ENCODE results near the gene PCNX3. TPM values are rescaled to one million over a fixed set of nuclear protein-coding genes. Genes with fewer than 3 reads are reported as not detected.

The PCNX3 gene
- total RNA-seq, 3 donors from 2014 or later = 42.5 to 53.4 (median 47.5) TPM

- no peak overlapping the region for H3K4me3 ChIP-seq
- no peak for ATAC-seq
- TF ChIP-seq, protein P1, sequence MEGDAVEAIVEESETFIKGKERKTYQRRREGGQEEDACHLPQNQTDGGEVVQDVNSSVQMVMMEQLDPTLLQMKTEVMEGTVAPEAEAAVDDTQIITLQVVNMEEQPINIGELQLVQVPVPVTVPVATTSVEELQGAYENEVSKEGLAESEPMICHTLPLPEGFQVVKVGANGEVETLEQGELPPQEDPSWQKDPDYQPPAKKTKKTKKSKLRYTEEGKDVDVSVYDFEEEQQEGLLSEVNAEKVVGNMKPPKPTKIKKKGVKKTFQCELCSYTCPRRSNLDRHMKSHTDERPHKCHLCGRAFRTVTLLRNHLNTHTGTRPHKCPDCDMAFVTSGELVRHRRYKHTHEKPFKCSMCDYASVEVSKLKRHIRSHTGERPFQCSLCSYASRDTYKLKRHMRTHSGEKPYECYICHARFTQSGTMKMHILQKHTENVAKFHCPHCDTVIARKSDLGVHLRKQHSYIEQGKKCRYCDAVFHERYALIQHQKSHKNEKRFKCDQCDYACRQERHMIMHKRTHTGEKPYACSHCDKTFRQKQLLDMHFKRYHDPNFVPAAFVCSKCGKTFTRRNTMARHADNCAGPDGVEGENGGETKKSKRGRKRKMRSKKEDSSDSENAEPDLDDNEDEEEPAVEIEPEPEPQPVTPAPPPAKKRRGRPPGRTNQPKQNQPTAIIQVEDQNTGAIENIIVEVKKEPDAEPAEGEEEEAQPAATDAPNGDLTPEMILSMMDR (IDR thresholded peaks at IDR 0.05) = no peak
- H3K36me3 ChIP-seq (ENCODE audit: low read depth) = peaks cover 9% of the 10 kb centered on the region
- H3K9me3 ChIP-seq = no peaks in the 10 kb centered on the region
- peaks cover 31% of the 10 kb centered on the region for H3K4me1 ChIP-seq (ENCODE audit: low read depth)
- intact Hi-C loops (cut with DNase I, micrococcal nuclease) = no loop called here
- no peak for DNase-seq
These were observed 3.6 kb upstream of the PCNX3 start for GRCh38 chr11:65611758-65612603.

DNA sequence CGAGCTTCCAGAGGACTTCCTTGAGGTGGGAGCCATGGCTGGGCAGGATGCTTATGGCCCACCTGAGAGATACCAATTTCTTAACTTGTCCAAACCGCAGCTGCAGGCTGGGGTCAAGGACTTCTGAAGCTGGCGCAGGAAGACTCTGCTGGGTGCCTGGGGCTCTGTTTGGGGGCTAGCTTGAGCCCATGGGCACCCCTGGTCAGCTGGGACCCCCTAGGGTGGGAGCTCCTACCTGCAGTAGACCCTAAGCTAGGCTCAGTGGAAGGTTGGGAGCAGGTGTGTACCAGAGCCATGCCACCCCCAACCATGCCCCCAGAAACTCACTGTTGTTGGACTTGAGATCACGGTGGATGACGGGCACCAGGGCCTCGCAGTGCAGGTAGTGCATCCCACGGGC lies 2.9 kb upstream of the PCNX3 start:
- no peak for DNase-seq
- H3K4me3 ChIP-seq = no peak overlapping the region
- H3K9me3 ChIP-seq = no peaks in the 10 kb centered on the region
- H3K4me1 ChIP-seq (ENCODE audit: low read depth) = peaks cover 34% of the 10 kb centered on the region
- TF ChIP-seq, protein P1 (IDR thresholded peaks at IDR 0.05) = no peak
- intact Hi-C loops (cut with DNase I, micrococcal nuclease) = no loop called here
- ATAC-seq = no peak
- H3K36me3 ChIP-seq (ENCODE audit: low read depth) = peaks cover 9% of the 10 kb centered on the region

- TF ChIP-seq, protein P1 (IDR thresholded peaks at IDR 0.05) = no peak
- peaks cover 9% of the 10 kb centered on the region for H3K36me3 ChIP-seq (ENCODE audit: low read depth)
- peaks cover 33% of the 10 kb centered on the region for H3K4me1 ChIP-seq (ENCODE audit: low read depth)
- intact Hi-C loops (cut with DNase I, micrococcal nuclease) = no loop called here
- H3K4me3 ChIP-seq = peak overlapping the region; percentile 69
- DNase-seq = peak; percentile 41 to 72 (median 63)
- H3K9me3 ChIP-seq = no peaks in the 10 kb centered on the region
- no peak for ATAC-seq
These were observed 2.3 kb upstream of the PCNX3 start for GRCh38 chr11:65613091-65613928.

DNA sequence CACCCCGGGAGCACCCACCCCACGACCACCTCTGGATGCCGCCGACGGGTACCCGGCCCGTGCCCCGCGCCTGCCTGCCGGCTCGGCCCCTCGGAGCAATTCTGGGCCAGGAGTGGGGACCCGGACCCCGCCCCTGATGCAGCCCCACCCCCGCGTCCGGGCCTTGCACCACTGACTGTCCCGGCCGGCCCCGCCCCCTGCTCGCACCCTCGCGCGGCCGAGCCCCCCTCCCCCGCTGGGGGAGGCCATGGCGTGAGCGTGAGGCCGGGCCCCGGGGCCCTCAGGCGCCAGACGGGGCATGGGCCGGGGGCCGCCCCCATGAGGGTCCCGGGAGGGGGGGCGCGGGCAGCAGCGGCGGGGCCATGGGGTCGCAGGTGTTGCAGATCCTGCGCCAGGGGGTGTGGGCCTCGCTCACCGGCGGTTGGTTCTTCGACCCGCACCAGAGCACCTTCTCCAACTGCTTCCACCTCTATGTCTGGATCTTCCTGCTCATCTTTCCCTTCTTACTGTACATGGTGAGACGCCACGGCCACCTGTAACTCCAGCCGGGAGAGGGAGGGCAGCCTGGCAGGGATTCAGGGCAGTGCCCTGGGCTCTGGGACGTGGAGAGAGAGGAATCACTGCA lies 486 bp downstream of the PCNX3 start:
- Histone ChIP-seq H3K36me3 (ENCODE audit: low read depth) (peaks cover 9% of the 10 kb centered on the region), H3K4me1 (ENCODE audit: low read depth) (peaks cover 33% of the 10 kb centered on the region), H3K4me3 (peak overlapping the region; percentile 95), H3K9me3 (no peaks in the 10 kb centered on the region)
- intact Hi-C loops (cut with DNase I, micrococcal nuclease) = no loop called here
- TF ChIP-seq, protein P1 (IDR thresholded peaks at IDR 0.05) = no peak
- ATAC-seq = peak; percentile 1
- peak in 1 of 3 donors; percentile 67 for DNase-seq

GRCh38 chr11:65616575-65617001 lies 1.0 kb downstream of the PCNX3 start:
- peaks cover 30% of the 10 kb centered on the region for H3K4me1 ChIP-seq (ENCODE audit: low read depth)
- H3K4me3 ChIP-seq = no peak overlapping the region
- no peaks in the 10 kb centered on the region for H3K9me3 ChIP-seq
- TF ChIP-seq, protein P1 (IDR thresholded peaks at IDR 0.05) = no peak
- H3K36me3 ChIP-seq (ENCODE audit: low read depth) = peaks cover 9% of the 10 kb centered on the region
- ATAC-seq (no peak), DNase-seq (no peak)
- intact Hi-C loops (cut with DNase I, micrococcal nuclease) = no loop called here
